Measurements from ENCODE around the gene MKRN3.
"Not testable (repeated sequence)": the region's sequence is repeated elsewhere in the genome, so short reads cannot be mapped to it uniquely, and the experiment has no call there.

MKRN3 gene

GRCh38 chr15:23589012-23589411 is 23.5 kb downstream of the MKRN3 start:
- DNase-seq (ENCODE audit: low spot score), result no peak

- DNase-seq (ENCODE audit: low spot score), result no peak
Observed at GRCh38 chr15:23594252-23594770, 28.8 kb downstream of the MKRN3 start.

- no peak for DNase-seq (ENCODE audit: low spot score)
Observed at GRCh38 chr15:23595368-23595767, 29.9 kb downstream of the MKRN3 start.

DNA sequence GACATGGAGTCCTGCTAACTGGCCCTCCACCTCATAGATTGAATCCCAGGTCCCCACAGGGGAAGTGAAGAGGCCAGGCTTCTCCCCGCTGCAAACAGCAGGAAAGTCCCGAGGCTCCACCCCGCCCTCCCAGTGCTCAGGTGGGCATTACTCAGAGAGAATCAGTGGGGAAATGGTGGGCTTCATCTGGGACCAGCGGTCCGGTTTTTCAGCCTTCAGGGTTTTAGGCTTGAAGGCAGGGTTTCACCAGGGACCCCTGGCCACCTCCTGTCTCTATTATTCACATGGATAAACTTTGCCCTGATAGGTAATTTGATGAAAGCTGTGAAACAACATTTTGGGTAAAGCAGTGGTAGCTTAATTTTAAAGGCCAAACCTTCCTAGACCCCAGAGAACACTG is 31.3 kb downstream of the MKRN3 start:
- DNase-seq (ENCODE audit: low spot score), result no peak

DNA sequence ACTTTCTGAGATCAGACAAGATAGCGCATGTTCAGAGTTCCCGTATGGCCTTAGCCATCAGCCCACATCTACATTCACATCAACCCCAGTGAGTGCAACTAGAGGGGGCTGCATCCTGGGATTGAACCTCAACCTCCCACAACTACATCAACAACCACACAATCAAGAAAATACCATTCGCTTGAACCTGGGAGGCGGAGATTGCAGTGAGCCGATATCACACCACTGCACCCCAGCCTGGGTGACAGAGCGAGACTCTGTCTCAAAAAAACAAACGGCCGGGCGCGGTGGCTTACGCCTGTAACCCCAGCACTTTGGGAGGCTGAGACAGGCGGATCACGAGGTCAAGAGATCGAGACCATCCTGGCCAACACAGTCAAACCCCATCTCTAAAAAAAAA is 31.8 kb downstream of the MKRN3 start:
- DNase-seq (ENCODE audit: low spot score), result not testable (repeated sequence)

DNA sequence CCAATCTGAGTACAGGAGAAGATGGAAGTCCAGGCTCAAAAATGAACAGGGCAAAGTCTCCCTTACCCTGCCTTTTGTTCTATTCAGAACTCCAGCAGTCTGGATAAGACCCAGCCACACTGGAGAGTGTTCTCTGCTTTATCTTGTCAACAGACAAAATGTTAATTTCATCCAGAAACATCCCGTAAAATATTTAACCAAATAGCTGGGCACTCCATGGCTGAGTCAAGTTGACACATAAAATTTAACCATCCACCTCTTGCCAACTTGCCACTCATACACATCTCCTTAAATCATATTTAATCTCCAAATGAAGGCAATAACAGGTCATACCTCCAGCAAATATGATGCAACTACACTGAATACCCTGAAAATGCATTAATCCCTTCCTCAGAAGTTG is 33.6 kb downstream of the MKRN3 start:
- DNase-seq (ENCODE audit: low spot score), result no peak

GRCh38 chr15:23602124-23602523 is 36.6 kb downstream of the MKRN3 start:
- no peak for DNase-seq (ENCODE audit: low spot score)

GRCh38 chr15:23606226-23606625 is 40.8 kb downstream of the MKRN3 start:
- no peak for DNase-seq (ENCODE audit: low spot score)

DNA sequence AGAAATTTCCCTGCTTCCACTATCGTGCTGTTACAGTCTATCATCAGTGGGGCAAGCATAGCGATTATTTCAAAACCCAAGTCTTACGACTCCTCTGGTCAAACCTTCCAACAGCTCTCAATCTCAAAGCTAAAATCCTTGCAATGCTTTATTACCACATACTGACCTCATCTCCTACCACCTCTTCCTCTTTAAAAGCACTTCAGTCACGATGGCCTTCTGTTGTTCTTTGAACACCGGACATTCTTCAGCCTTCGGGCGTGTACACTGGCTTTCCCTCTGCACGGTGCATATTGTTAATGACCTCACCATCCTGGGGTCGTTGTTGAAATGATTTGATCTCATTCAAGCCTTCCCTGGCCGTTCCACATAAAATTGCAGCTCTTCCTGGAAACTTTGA is 51.1 kb downstream of the MKRN3 start:
- DNase-seq (ENCODE audit: low spot score), result no peak

All from LoVo (cell line).